Bronchial epithelial cell (primary cell): ENCODE data around the gene ASAP2. TPM values are rescaled to one million over a fixed set of nuclear protein-coding genes. Genes with fewer than 3 reads are reported as not detected.

Source experiments
- DNase-seq: peaks from one replicate; pipeline ENCODE4 v3.0.0-alpha.2; 2010; ENCODE audit warnings: low read depth
- FAIRE-seq: peaks from 2 replicates; lab custom pipeline; 2011; peaks lifted over from hg19 to GRCh38; lab: Jason Lieb, UNC
- H3K27me3 ChIP-seq: 2 replicates; pipeline ENCODE4 v1.5.1; 2011; ENCODE audit warnings: low read length; ENCODE audit not compliant: control insufficient read depth, insufficient read depth
- H3K36me3 ChIP-seq: 2 replicates; pipeline ENCODE4 v1.5.1; 2011; ENCODE audit warnings: low read length; ENCODE audit not compliant: control insufficient read depth, insufficient read depth
- H3K4me3 ChIP-seq: 2 replicates; pipeline ENCODE4 v1.5.1; 2011; ENCODE audit warnings: mild to moderate bottlenecking, low read depth, low read length, control low read depth
- CTCF ChIP-seq: IDR thresholded peaks from 2 replicates; pipeline ENCODE4 v1.5.1; 2011; ENCODE audit warnings: mild to moderate bottlenecking, moderate library complexity, low read length, control low read depth, inconsistent platforms; ENCODE audit not compliant: insufficient read depth, severe bottlenecking
- total RNA-seq: library from RNA; depleted of rRNA; stranded (reverse); fragments of >200 nt; gene quantifications from 2 replicates; pipeline ENCODE4 v1.2.1, GENCODE V29; 2014

Gene ASAP2
- total RNA-seq, 1 donor from 2014 or later, result 25.5 TPM

GRCh38 chr2:9297807-9298206, 91.2 kb downstream of the ASAP2 start:
- FAIRE-seq (peak; percentile 52), DNase-seq (no peak)
- peaks cover 7% of the 10 kb centered on the region for H3K36me3 ChIP-seq
- no peaks in the 10 kb centered on the region for H3K27me3 ChIP-seq
- no peak overlapping the region for H3K4me3 ChIP-seq
- TF ChIP-seq CTCF, result no peak

DNA sequence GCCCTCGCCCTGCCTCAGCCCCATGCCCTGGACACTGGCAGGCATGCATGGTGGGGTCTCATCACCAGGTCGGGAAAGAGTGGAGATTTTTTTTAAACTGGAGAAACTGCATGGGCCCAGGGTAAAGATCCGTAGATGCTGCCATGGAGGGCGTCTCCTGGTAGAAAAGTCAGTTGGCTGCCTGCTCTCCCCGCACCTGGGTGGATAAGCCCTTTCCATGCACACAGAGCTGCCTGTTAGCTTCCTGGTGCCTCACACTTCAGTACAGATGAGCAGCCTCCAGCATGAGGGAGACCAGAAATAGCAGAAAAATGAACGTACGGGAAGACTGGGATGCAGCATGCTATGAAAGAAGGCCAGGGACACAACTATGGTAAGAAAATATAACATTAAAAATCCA, 92.0 kb downstream of the ASAP2 start:
- FAIRE-seq (no peak), DNase-seq (no peak)
- peaks cover 7% of the 10 kb centered on the region for H3K36me3 ChIP-seq
- H3K4me3 ChIP-seq, result no peak overlapping the region
- TF ChIP-seq CTCF, result no peak
- H3K27me3 ChIP-seq, result no peaks in the 10 kb centered on the region

DNA sequence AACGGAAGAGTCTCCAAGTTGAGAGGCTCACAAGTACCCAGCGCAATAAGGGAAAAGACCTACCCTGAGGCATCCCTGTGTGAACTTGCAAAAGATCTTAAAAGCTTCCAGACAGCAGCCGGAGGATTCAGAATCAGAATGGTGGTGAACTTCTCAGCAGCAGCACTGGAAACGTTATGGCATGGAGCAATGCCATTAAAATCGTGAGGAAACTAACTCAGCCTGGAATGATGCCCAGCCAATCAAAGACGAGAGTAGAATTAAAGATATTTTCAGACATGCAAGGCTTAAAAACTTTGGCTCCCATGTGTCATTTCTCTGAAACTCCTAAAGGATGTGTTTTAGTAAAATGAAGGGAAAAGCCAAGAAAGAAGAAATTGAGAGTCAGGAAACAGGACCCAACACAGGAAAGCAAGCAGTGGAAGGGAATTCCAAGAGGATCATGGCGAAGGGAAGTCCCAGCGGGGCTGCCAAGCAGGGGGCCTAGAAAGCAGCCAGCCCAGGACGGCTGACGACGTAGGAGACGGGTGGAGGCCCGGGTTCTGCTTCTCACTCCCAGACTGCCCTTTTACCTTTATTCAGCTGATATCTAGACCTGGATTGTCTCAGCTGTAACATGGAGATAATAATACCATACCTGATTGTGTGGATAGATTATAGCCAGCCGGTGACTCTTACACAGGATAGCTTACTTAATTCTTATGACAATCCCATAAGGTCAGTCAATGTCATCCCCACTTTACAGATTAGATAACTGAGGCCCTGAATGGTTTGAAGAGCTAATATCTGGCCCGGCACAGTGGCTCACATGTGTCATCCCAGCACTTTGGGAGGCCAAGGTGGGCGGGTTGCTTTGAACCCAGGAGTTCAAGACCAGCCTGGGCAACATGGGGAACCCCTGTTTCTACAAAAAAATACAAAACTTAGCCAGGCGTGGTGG, 92.8 kb downstream of the ASAP2 start:
- H3K36me3 ChIP-seq, result peaks cover 7% of the 10 kb centered on the region
- no peak for DNase-seq
- H3K4me3 ChIP-seq, result no peak overlapping the region
- H3K27me3 ChIP-seq, result no peaks in the 10 kb centered on the region
- no peak for FAIRE-seq
- TF ChIP-seq CTCF, result no peak

GRCh38 chr2:9300214-9300613, 93.6 kb downstream of the ASAP2 start:
- DNase-seq, result peak; percentile 84
- H3K4me3 ChIP-seq, result no peak overlapping the region
- no peak for FAIRE-seq
- peaks cover 5% of the 10 kb centered on the region for H3K36me3 ChIP-seq
- no peaks in the 10 kb centered on the region for H3K27me3 ChIP-seq
- no peak for TF ChIP-seq CTCF

- FAIRE-seq (no peak), DNase-seq (peak; percentile 51)
These were observed 94.3 kb downstream of the ASAP2 start for GRCh38 chr2:9300829-9301453.

More at GRCh38 chr2:9300829-9301453, 94.3 kb downstream of the ASAP2 start:
- Histone ChIP-seq H3K36me3 (peaks cover 5% of the 10 kb centered on the region), H3K27me3 (no peaks in the 10 kb centered on the region), H3K4me3 (no peak overlapping the region)
- TF ChIP-seq CTCF, result no peak
